ENCODE data around the gene AP5B1. TPM values are rescaled to one million over a fixed set of nuclear protein-coding genes. Genes with fewer than 3 reads are reported as not detected.

The AP5B1 gene
- total RNA-seq, 5 donors from 2014 or later (not counting 1 experiment from before 2014, with no cell fraction given): 17.7 to 31.6 (median 30.1) TPM

DNA sequence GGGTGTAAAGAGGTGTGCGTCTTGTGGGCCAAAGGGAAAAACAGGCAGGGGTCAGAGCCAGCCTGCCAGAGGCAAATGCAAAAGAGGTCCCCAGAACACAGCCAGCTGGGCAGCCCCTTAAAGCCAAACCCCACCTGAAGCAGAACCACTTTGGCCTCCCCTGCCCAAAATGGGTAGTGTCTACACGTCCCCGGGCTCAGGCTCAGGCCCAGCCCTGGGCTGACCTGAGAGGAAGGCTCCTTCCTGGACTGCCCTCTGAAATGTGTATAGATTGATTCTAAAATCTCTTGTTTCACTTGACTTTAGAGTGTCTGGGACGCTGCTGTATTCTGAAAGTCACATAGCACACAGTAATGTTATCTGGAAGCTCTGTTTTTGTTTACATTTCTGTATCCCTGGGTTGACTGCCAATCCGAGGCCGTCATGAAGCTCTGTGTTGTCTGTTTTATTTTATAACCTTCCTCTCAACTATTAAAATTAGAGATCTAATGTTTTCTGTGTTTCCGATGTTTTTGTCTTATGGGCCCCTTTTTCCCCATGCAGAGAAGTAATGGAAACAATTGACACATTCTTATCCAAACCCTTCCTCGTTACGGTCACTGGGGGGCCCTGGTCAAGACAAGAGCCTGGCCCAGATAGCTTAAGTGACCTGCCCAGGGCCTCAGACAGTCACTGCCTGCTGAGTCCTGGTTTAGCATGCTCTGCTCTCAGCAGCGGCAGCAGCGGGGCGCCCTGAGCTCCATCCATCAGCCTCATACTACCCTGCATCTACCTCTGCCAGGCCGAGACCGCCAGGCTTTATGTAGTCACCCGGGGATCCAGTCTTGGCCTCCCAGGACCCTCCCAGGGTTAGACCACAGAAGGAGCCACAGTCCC is 16.2 kb upstream of the AP5B1 start:
- DNase-seq (no peak), ATAC-seq (replicated peaks in 1 of 4) (no peak)
- no peaks in the 10 kb centered on the region for H3K36me3 Mint-ChIP-seq
- no peak overlapping the region for H3K27ac Mint-ChIP-seq
- H3K4me1 Mint-ChIP-seq: peaks cover 0 to 8% (median 4%) of the 10 kb centered on the region in 3 donors
- peaks cover 15 to 45% of the 10 kb centered on the region in 2 donors for H3K27me3 Mint-ChIP-seq
- WGBS (ENCODE audit: insufficient coverage): 93% methylated on average over 9 of the region's 15 CpGs
- Histone ChIP-seq H3K27me3 (replicated peaks in 1 of 2; ENCODE audit: control insufficient read depth in 2 of 2, extremely low read depth in 1 of 2, insufficient read depth in 2 of 2, low read length in 1 of 2) (peaks cover 0 to 76% of the 10 kb centered on the region in 2 experiments), H3K4me1 (ENCODE audit: control insufficient read depth in 1 of 2, extremely low read depth in 1 of 2, insufficient read depth in 2 of 2, low read length in 2 of 2) (no peaks in the 10 kb centered on the region), H3K36me3 (ENCODE audit: control insufficient read depth in 2 of 2, extremely low read depth in 1 of 2, insufficient read depth in 1 of 2, low read length in 1 of 2) (no peaks in the 10 kb centered on the region), H3K9me3 (no peaks in the 10 kb centered on the region), H3K27ac (ENCODE audit: low read length) (no peak overlapping the region), H3K4me3 (ENCODE audit: control insufficient read depth in 1 of 2, extremely low read depth in 1 of 2, low read length in 1 of 2) (no peak overlapping the region)
- no peaks in the 10 kb centered on the region for H3K9me3 Mint-ChIP-seq
- H3K4me3 Mint-ChIP-seq: no peak overlapping the region
- ChIA-PET POLR2A (interaction anchor here in 1 of 2 donors (0.6 kb wide), 1 partner anchor 482 kb away, joined by 3 read pairs; no protein-coding TSS in a partner anchor), CTCF (interaction anchor here in 1 of 2 donors (1.0 kb wide), 1 partner anchor 91 kb away, joined by 3 read pairs; the partner anchor contains the start of gene FIBP)

DNA sequence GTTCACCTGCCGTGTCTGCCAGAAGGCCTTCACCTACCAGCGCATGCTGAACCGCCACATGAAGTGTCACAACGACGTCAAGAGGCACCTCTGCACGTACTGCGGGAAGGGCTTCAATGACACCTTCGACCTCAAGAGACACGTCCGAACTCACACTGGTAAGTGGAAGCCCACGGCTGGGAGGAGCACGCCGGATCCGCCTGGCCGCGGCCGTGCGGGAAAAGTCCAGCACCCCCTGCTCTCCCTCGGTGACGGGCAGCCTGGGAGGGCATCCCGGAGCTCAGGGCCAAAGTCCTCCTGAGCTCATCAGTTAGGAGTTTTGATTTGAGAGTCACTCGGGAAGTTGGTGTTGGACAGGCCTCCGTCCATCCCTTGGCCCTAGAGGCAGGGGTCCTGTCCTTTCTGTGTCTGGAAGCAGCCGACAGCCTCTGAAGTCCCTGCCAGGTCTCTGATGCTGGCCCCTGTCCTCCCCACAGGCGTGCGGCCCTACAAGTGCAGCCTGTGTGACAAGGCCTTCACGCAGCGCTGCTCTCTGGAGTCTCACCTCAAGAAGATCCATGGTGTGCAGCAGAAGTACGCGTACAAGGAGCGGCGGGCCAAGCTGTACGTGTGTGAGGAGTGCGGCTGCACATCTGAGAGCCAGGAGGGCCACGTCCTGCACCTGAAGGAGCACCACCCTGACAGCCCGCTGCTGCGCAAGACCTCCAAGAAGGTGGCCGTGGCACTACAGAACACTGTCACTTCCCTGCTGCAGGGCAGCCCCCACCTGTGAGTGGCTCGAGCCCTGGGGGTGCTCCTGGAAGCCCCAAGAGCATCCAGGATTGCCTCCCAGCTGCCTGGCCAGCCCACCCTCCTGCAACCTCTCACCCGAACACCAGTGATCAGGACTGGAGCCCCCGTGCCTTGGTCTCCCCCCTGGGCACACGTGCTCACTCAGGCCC is 14.1 kb upstream of the AP5B1 start:
- Mint-ChIP-seq H3K4me3 (no peak overlapping the region), H3K27me3 (peaks cover 17 to 41% of the 10 kb centered on the region in 2 donors), H3K36me3 (no peaks in the 10 kb centered on the region), H3K27ac (no peak overlapping the region), H3K4me1 (peaks cover 0 to 18% (median 13%) of the 10 kb centered on the region in 3 donors), H3K9me3 (no peaks in the 10 kb centered on the region)
- Histone ChIP-seq H3K27ac (ENCODE audit: low read length) (no peak overlapping the region), H3K4me3 (ENCODE audit: control insufficient read depth in 1 of 2, extremely low read depth in 1 of 2, low read length in 1 of 2) (no peak overlapping the region), H3K27me3 (replicated peaks in 1 of 2; ENCODE audit: control insufficient read depth in 2 of 2, extremely low read depth in 1 of 2, insufficient read depth in 2 of 2, low read length in 1 of 2) (peaks cover 0 to 76% of the 10 kb centered on the region in 2 experiments), H3K36me3 (ENCODE audit: control insufficient read depth in 2 of 2, extremely low read depth in 1 of 2, insufficient read depth in 1 of 2, low read length in 1 of 2) (no peaks in the 10 kb centered on the region), H3K9me3 (no peaks in the 10 kb centered on the region), H3K4me1 (ENCODE audit: control insufficient read depth in 1 of 2, extremely low read depth in 1 of 2, insufficient read depth in 2 of 2, low read length in 2 of 2) (no peaks in the 10 kb centered on the region)
- POLR2A ChIA-PET: no interaction called here
- ATAC-seq (replicated peaks in 1 of 4) (no peak), DNase-seq (no peak)
- WGBS (ENCODE audit: insufficient coverage): 90% methylated on average over 39 of the region's 42 CpGs
- CTCF ChIA-PET: no interaction called here

DNA sequence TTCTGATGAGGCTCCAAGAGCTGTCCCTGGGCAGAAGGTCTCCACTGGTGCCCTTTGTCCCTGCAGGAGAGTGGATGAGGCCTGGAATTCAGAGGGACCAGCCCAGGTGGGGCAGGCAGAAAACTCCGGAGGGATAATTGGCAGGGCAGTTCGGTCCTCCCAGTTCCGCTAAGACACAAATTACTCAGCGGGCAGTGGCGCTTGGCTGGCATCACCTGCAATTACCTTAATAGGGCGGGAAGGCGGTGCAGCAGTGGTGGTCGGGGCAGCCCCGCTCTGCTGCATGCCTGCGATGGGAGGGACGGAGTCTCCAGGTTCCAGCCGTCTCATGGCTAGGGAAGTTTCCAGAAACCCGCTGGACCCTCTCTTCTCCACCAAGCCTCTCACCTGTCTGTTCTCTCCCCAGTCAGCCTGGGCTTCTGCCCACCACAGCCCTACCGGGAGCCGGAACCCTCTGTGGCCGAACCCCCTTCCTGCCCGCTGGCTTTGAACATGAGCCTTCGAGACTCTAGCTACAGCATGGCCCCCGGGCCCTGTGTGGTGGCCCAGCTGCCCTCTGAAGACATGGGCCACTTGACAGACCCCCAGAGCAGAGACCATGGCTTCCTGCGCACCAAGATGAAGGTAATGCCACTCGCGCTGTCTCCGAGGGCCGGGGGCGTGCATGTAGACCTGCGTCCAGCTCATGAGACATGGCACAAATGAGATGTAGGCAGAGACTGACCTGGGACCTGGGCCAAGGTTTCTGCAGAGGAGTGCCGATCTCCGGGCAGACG is 13.0 kb upstream of the AP5B1 start:
- H3K27ac ChIP-seq (ENCODE audit: low read length): no peak overlapping the region
- H3K27me3 ChIP-seq (replicated peaks in 1 of 2; ENCODE audit: control insufficient read depth in 2 of 2, extremely low read depth in 1 of 2, insufficient read depth in 2 of 2, low read length in 1 of 2): peaks cover 0 to 77% of the 10 kb centered on the region in 2 experiments
- no peak overlapping the region for H3K4me3 ChIP-seq (ENCODE audit: control insufficient read depth in 1 of 2, extremely low read depth in 1 of 2, low read length in 1 of 2)
- no peak overlapping the region for H3K27ac Mint-ChIP-seq
- H3K9me3 ChIP-seq: no peaks in the 10 kb centered on the region
- ChIA-PET POLR2A (no interaction called here), CTCF (no interaction called here)
- no peaks in the 10 kb centered on the region for H3K36me3 ChIP-seq (ENCODE audit: control insufficient read depth in 2 of 2, extremely low read depth in 1 of 2, insufficient read depth in 1 of 2, low read length in 1 of 2)
- H3K36me3 Mint-ChIP-seq: no peaks in the 10 kb centered on the region
- no peak overlapping the region for H3K4me3 Mint-ChIP-seq
- no peaks in the 10 kb centered on the region for H3K9me3 Mint-ChIP-seq
- H3K27me3 Mint-ChIP-seq: peaks cover 17 to 45% of the 10 kb centered on the region in 2 donors
- 95% methylated on average over 28 of the region's 29 CpGs for WGBS (ENCODE audit: insufficient coverage)
- H3K4me1 Mint-ChIP-seq: peaks cover 0 to 20% (median 10%) of the 10 kb centered on the region in 3 donors
- DNase-seq: no peak
- no peaks in the 10 kb centered on the region for H3K4me1 ChIP-seq (ENCODE audit: control insufficient read depth in 1 of 2, extremely low read depth in 1 of 2, insufficient read depth in 2 of 2, low read length in 2 of 2)
- no peak for ATAC-seq (replicated peaks in 1 of 4)

DNA sequence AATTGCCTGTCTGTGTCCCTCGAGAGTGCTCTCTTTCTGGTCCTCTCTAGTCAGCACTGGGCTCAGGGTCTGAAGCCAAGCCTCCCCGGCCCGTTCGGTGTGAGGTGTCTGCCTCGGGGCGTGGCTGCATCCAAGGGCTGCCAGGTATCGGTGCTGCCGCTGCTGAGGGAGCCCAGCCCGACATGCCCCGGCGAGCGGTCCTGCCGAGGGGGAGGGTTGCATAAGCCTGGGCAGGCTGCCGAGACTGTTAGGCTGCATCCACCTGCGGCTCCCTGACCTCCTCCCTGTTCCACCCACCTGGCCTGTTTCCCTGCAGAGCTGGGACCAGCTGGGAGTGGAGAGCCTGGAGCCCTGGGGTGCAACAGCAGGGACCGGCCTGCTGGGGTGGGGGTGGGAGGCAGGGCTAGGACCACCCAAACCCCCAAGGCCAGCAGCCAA is 12.4 kb upstream of the AP5B1 start:
- Mint-ChIP-seq H3K27me3 (peaks cover 19 to 45% of the 10 kb centered on the region in 2 donors), H3K4me1 (peaks cover 2 to 25% (median 9%) of the 10 kb centered on the region in 3 donors), H3K9me3 (no peaks in the 10 kb centered on the region), H3K4me3 (no peak overlapping the region), H3K36me3 (no peaks in the 10 kb centered on the region), H3K27ac (no peak overlapping the region)
- H3K4me1 ChIP-seq (ENCODE audit: control insufficient read depth in 1 of 2, extremely low read depth in 1 of 2, insufficient read depth in 2 of 2, low read length in 2 of 2): peaks cover 0 to 5% of the 10 kb centered on the region in 2 experiments
- WGBS (ENCODE audit: insufficient coverage): 87% methylated on average over 13 of the region's 16 CpGs
- H3K27me3 ChIP-seq (replicated peaks in 1 of 2; ENCODE audit: control insufficient read depth in 2 of 2, extremely low read depth in 1 of 2, insufficient read depth in 2 of 2, low read length in 1 of 2): peaks cover 0 to 77% of the 10 kb centered on the region in 2 experiments
- CTCF ChIA-PET: interaction anchor here in 1 of 2 donors (0.6 kb wide), 1 partner anchor 8 kb away, joined by 4 read pairs; no protein-coding TSS in a partner anchor
- ATAC-seq (replicated peaks in 1 of 4) (no peak), DNase-seq (no peak)
- POLR2A ChIA-PET: no interaction called here
- no peaks in the 10 kb centered on the region for H3K36me3 ChIP-seq (ENCODE audit: control insufficient read depth in 2 of 2, extremely low read depth in 1 of 2, insufficient read depth in 1 of 2, low read length in 1 of 2)
- no peak overlapping the region for H3K27ac ChIP-seq (ENCODE audit: low read length)
- no peaks in the 10 kb centered on the region for H3K9me3 ChIP-seq
- no peak overlapping the region for H3K4me3 ChIP-seq (ENCODE audit: control insufficient read depth in 1 of 2, extremely low read depth in 1 of 2, low read length in 1 of 2)

DNA sequence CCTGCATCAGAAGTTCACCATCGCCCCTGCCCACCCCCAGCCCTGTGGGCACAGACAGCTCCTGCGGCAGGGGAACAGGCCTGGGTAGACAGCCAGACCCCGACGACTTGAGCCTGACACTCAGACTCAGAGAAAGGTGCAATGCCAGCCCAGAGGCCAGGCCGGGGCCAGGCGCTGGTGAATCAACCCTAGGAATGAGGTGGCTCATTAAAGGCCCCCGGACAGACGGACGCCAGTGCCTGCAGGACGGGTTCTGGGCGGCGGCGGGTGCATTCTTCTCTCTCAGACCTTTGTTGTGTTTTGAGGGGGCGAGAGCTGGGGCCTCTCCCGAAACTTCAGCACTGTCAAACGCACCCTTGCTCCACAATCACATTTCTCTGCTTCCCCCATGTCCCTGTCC is 11.7 kb upstream of the AP5B1 start:
- no peaks in the 10 kb centered on the region for H3K9me3 Mint-ChIP-seq
- ChIA-PET POLR2A (no interaction called here), CTCF (no interaction called here)
- Histone ChIP-seq H3K36me3 (ENCODE audit: control insufficient read depth in 2 of 2, extremely low read depth in 1 of 2, insufficient read depth in 1 of 2, low read length in 1 of 2) (no peaks in the 10 kb centered on the region), H3K9me3 (no peaks in the 10 kb centered on the region), H3K4me3 (ENCODE audit: control insufficient read depth in 1 of 2, extremely low read depth in 1 of 2, low read length in 1 of 2) (no peak overlapping the region), H3K27ac (ENCODE audit: low read length) (no peak overlapping the region), H3K27me3 (replicated peaks in 1 of 2; ENCODE audit: control insufficient read depth in 2 of 2, extremely low read depth in 1 of 2, insufficient read depth in 2 of 2, low read length in 1 of 2) (peaks cover 0 to 77% of the 10 kb centered on the region in 2 experiments), H3K4me1 (ENCODE audit: control insufficient read depth in 1 of 2, extremely low read depth in 1 of 2, insufficient read depth in 2 of 2, low read length in 2 of 2) (peaks cover 0 to 12% of the 10 kb centered on the region in 2 experiments)
- H3K27me3 Mint-ChIP-seq: peaks cover 22 to 49% of the 10 kb centered on the region in 2 donors
- H3K4me3 Mint-ChIP-seq: no peak overlapping the region
- H3K36me3 Mint-ChIP-seq: no peaks in the 10 kb centered on the region
- no peak overlapping the region for H3K27ac Mint-ChIP-seq
- peaks cover 6 to 28% (median 11%) of the 10 kb centered on the region in 3 donors for H3K4me1 Mint-ChIP-seq
- ATAC-seq (replicated peaks in 1 of 4) (no peak), DNase-seq (no peak)
- 80% methylated on average over 6 of the region's 16 CpGs for WGBS (ENCODE audit: insufficient coverage)
